MM.1S (cell line): ENCODE measurements around the gene ADAP1.

Experiments
- DNase-seq: peaks from one replicate; pipeline ENCODE4 v3.0.0-alpha.2; 2015
- H2AFZ ChIP-seq: fragments of 300-600 bp; sonication (generic); 2 replicates; pipeline ENCODE4 v1.6.0; 2016; ENCODE audit warnings: antibody characterized with exemption, low read length
- H3F3A ChIP-seq: fragments of 300-600 bp; sonication (generic); 2 replicates; pipeline ENCODE4 v1.6.1; 2016; ENCODE audit warnings: mild to moderate bottlenecking, antibody characterized with exemption, low read length, moderate library complexity, mixed read lengths; ENCODE audit not compliant: insufficient read depth
- H3K27ac ChIP-seq: fragments of 300-600 bp; sonication (generic); 2 replicates; pipeline ENCODE4 v1.5.1; 2016; ENCODE audit warnings: mild to moderate bottlenecking, low read length
- H3K27me3 ChIP-seq: fragments of 300-600 bp; sonication (generic); replicated peaks from 2 replicates; pipeline ENCODE4 v1.6.0; 2016; ENCODE audit warnings: low read length; ENCODE audit not compliant: insufficient read depth
- H3K36me3 ChIP-seq: fragments of 300-600 bp; sonication (generic); replicated peaks from 2 replicates; pipeline ENCODE4 v1.6.1; 2016; ENCODE audit warnings: mild to moderate bottlenecking, low read length, mixed read lengths; ENCODE audit not compliant: insufficient read depth
- H3K4me1 ChIP-seq: fragments of 300-600 bp; sonication (generic); 2 replicates; pipeline ENCODE4 v1.6.1; 2016; ENCODE audit warnings: low read length, mixed read lengths
- H3K4me2 ChIP-seq: fragments of 300-600 bp; sonication (generic); 2 replicates; pipeline ENCODE4 v1.6.0; 2016; ENCODE audit warnings: low read depth, low read length
- H3K4me3 ChIP-seq: fragments of 300-600 bp; sonication (generic); 2 replicates; pipeline ENCODE4 v1.5.1; 2016; ENCODE audit warnings: low read length, mixed read lengths
- H3K79me2 ChIP-seq: fragments of 300-600 bp; sonication (generic); 2 replicates; pipeline ENCODE4 v1.6.1; 2016; ENCODE audit warnings: mixed run types, low read length, mixed read lengths
- H3K9ac ChIP-seq: fragments of 300-600 bp; sonication (generic); 2 replicates; pipeline ENCODE4 v1.6.1; 2016; ENCODE audit warnings: low read length, mixed read lengths
- H3K9me2 ChIP-seq: fragments of 300-600 bp; sonication (generic); replicated peaks from 2 replicates; pipeline ENCODE4 v1.6.1; 2016; ENCODE audit warnings: mild to moderate bottlenecking, low read length, mixed read lengths; ENCODE audit not compliant: insufficient read depth
- H3K9me3 ChIP-seq: fragments of 300-600 bp; sonication (generic); replicated peaks from 2 replicates; pipeline ENCODE4 v1.6.1; 2016; ENCODE audit warnings: mild to moderate bottlenecking, low read length, mixed read lengths; ENCODE audit not compliant: insufficient read depth
- H4K20me1 ChIP-seq: fragments of 300-600 bp; sonication (generic); 2 replicates; pipeline ENCODE4 v1.6.1; 2016; ENCODE audit warnings: mild to moderate bottlenecking, low read length, moderate library complexity, mixed read lengths; ENCODE audit not compliant: insufficient read depth
- CTCF ChIP-seq: fragments of 300-600 bp; sonication (generic); IDR thresholded peaks from 2 replicates; pipeline ENCODE4 v1.5.1; 2016; ENCODE audit warnings: antibody characterized with exemption, low read length, mixed read lengths
- EZH2 ChIP-seq: fragments of 300-600 bp; sonication (generic); optimal IDR thresholded peaks from 2 replicates; pipeline ENCODE3; 2017; ENCODE audit warnings: low read depth, mild to moderate bottlenecking, antibody characterized with exemption, low read length, mixed read lengths
- EZH2phosphoT487 ChIP-seq: fragments of 300-600 bp; sonication (generic); IDR thresholded peaks from 2 replicates; pipeline ENCODE4 v1.6.1; 2018; ENCODE audit warnings: antibody characterized with exemption, low read length

The ADAP1 gene

GRCh38 chr7:957418-958220 is 3.1 kb upstream of the ADAP1 start:
- H3F3A ChIP-seq: no peaks in the 10 kb centered on the region
- H3K36me3 ChIP-seq: no peaks in the 10 kb centered on the region
- H3K9me3 ChIP-seq: no peaks in the 10 kb centered on the region
- no peaks in the 10 kb centered on the region for H3K4me1 ChIP-seq
- H3K4me2 ChIP-seq: no peak overlapping the region
- H3K79me2 ChIP-seq: no peaks in the 10 kb centered on the region
- H3K9ac ChIP-seq: no peak overlapping the region
- no peak overlapping the region for H3K4me3 ChIP-seq
- H4K20me1 ChIP-seq: no peaks in the 10 kb centered on the region
- H3K9me2 ChIP-seq: no peaks in the 10 kb centered on the region
- no peak overlapping the region for H2AFZ ChIP-seq
- no peak overlapping the region for H3K27ac ChIP-seq
- DNase-seq: no peak
- H3K27me3 ChIP-seq: peaks cover 54% of the 10 kb centered on the region
- no peak for TF ChIP-seq EZH2phosphoT487
- no peak for TF ChIP-seq EZH2
- no peak for TF ChIP-seq CTCF

DNA sequence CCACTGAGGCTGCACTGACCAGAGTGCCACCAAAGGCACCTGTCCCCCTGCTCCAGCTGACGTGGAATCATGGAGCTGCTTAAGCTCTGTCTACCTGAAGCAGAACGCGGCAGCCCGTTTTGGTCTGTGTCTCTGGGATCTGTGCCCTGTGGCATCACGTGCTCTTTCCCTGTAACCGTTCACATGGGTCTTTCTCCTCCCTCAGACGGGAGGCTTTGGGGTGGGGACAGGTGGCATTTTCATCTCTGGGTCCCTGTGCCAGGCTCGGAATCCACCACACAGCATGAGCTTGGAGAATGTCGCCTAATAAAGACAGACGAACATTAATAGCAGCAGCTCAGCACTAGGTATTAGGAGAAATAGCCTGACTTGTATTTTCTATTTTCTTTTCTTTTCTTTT is 1.6 kb upstream of the ADAP1 start:
- H3K9me3 ChIP-seq: no peaks in the 10 kb centered on the region
- no peak for DNase-seq
- no peaks in the 10 kb centered on the region for H3K79me2 ChIP-seq
- H3K27ac ChIP-seq: no peak overlapping the region
- no peaks in the 10 kb centered on the region for H3K9me2 ChIP-seq
- no peak overlapping the region for H3K4me3 ChIP-seq
- no peaks in the 10 kb centered on the region for H3K36me3 ChIP-seq
- no peaks in the 10 kb centered on the region for H4K20me1 ChIP-seq
- H3K9ac ChIP-seq: no peak overlapping the region
- no peak overlapping the region for H2AFZ ChIP-seq
- H3F3A ChIP-seq: no peaks in the 10 kb centered on the region
- no peak for TF ChIP-seq CTCF
- H3K4me2 ChIP-seq: no peak overlapping the region
- H3K27me3 ChIP-seq: peaks cover 51% of the 10 kb centered on the region
- H3K4me1 ChIP-seq: no peaks in the 10 kb centered on the region

- no peaks in the 10 kb centered on the region for H3K79me2 ChIP-seq
- H3K27ac ChIP-seq: no peak overlapping the region
- peaks cover 40% of the 10 kb centered on the region for H3K27me3 ChIP-seq
- no peak for DNase-seq
- H3K9me2 ChIP-seq: no peaks in the 10 kb centered on the region
- no peak overlapping the region for H3K9ac ChIP-seq
- H3K9me3 ChIP-seq: no peaks in the 10 kb centered on the region
- no peak overlapping the region for H3K4me3 ChIP-seq
- no peaks in the 10 kb centered on the region for H4K20me1 ChIP-seq
- TF ChIP-seq EZH2phosphoT487 (no peak), CTCF (no peak), EZH2 (no peak)
- H3K4me1 ChIP-seq: peaks cover 4% of the 10 kb centered on the region; the same call in 1 of the 2 replicates
- H3F3A ChIP-seq: no peaks in the 10 kb centered on the region
- no peaks in the 10 kb centered on the region for H3K36me3 ChIP-seq
- no peak overlapping the region for H3K4me2 ChIP-seq
- H2AFZ ChIP-seq: no peak overlapping the region
Observed at GRCh38 chr7:953547-954327, 743 bp downstream of the ADAP1 start.
